Mesenchymal stem cell (in vitro differentiated cells and primary cell): ENCODE data around the gene DIP2C. TPM values are rescaled to one million over a fixed set of nuclear protein-coding genes. Genes with fewer than 3 reads are reported as not detected.

ENCODE experiments used
- DNase-seq: peaks from one replicate; pipeline ENCODE4 v3.0.0-alpha.2; 2013
- H2AFZ ChIP-seq: one replicate; pipeline ENCODE4 v1.6.1; 2013; ENCODE audit warnings: low read depth, mild to moderate bottlenecking, control low read depth, inconsistent platforms, low read length, moderate library complexity
- H2AK5ac ChIP-seq: 2 replicates; pipeline ENCODE4 v1.6.1; 2013; ENCODE audit warnings: low read length, moderate library complexity, mild to moderate bottlenecking, inconsistent platforms; ENCODE audit not compliant: severe bottlenecking
- H2BK120ac ChIP-seq: one replicate; pipeline ENCODE4 v1.6.1; 2013; ENCODE audit warnings: low read depth, mild to moderate bottlenecking, inconsistent platforms, low read length, moderate library complexity
- H2BK12ac ChIP-seq, 2 experiments: one replicate each; pipeline ENCODE4 v1.6.1; 2013; ENCODE audit warnings: inconsistent platforms in 2 of 2, low read length in 2 of 2, mild to moderate bottlenecking in 2 of 2, moderate library complexity in 2 of 2, control low read depth in 1 of 2
- H2BK15ac ChIP-seq: one replicate; pipeline ENCODE4 v1.6.1; 2013; ENCODE audit warnings: mild to moderate bottlenecking, low read depth, inconsistent platforms; ENCODE audit not compliant: poor library complexity, severe bottlenecking
- H2BK5ac ChIP-seq: 2 replicates; pipeline ENCODE4 v1.6.1; 2013; ENCODE audit warnings: low read depth, mild to moderate bottlenecking, low read length, control low read depth, inconsistent platforms; ENCODE audit not compliant: poor library complexity, severe bottlenecking
- H3K14ac ChIP-seq, 2 experiments: one replicate each; pipeline ENCODE4 v1.6.1; 2013; ENCODE audit warnings: inconsistent platforms in 2 of 2, low read length in 2 of 2, control low read depth in 1 of 2, mild to moderate bottlenecking in 1 of 2, moderate library complexity in 1 of 2
- H3K18ac ChIP-seq, 2 experiments: one replicate each; pipeline ENCODE4 v1.6.1; 2013; ENCODE audit warnings: inconsistent platforms in 2 of 2, low read length in 2 of 2, control low read depth in 1 of 2, low read depth in 1 of 2, mild to moderate bottlenecking in 1 of 2
- H3K23ac ChIP-seq, 2 experiments: one replicate each; pipeline ENCODE4 v1.6.1; 2013; ENCODE audit warnings: inconsistent platforms in 2 of 2, low read length in 2 of 2, mild to moderate bottlenecking in 2 of 2, moderate library complexity in 2 of 2, control low read depth in 1 of 2
- H3K27ac ChIP-seq: 2 replicates; pipeline ENCODE4 v1.5.1; 2013; ENCODE audit warnings: mild to moderate bottlenecking, moderate library complexity, low read length, control low read depth, inconsistent platforms; ENCODE audit not compliant: poor library complexity, severe bottlenecking
- H3K27me3 ChIP-seq, 2 experiments: 2 replicates each; pipeline versions ENCODE4 v1.6.1 to v1.7.0; 2013; ENCODE audit warnings: low read length in 2 of 2, mild to moderate bottlenecking in 2 of 2, moderate library complexity in 2 of 2, control low read depth in 1 of 2, inconsistent platforms in 1 of 2; ENCODE audit not compliant: control insufficient read depth in 1 of 2, insufficient read depth in 1 of 2
- H3K36me3 ChIP-seq, 2 experiments: 2 replicates each; pipeline versions ENCODE4 v1.6.1 to v1.7.0; 2013; ENCODE audit warnings: low read length in 2 of 2, control low read depth in 1 of 2, inconsistent platforms in 1 of 2, low read depth in 1 of 2, mild to moderate bottlenecking in 1 of 2; ENCODE audit not compliant: insufficient read depth in 2 of 2, control insufficient read depth in 1 of 2
- H3K4ac ChIP-seq, 2 experiments: one replicate each; pipeline ENCODE4 v1.6.1; 2013; ENCODE audit warnings: inconsistent platforms in 2 of 2, low read length in 2 of 2, mild to moderate bottlenecking in 2 of 2, moderate library complexity in 2 of 2, control low read depth in 1 of 2, low read depth in 1 of 2
- H3K4me1 ChIP-seq: 2 replicates; pipeline ENCODE4 v1.6.1; 2013; ENCODE audit warnings: low read depth, low read length, control low read depth; ENCODE audit not compliant: control insufficient read depth, insufficient read depth
- H3K4me2 ChIP-seq: 2 replicates; pipeline ENCODE4 v1.6.1; 2013; ENCODE audit warnings: low read length, mild to moderate bottlenecking, inconsistent platforms; ENCODE audit not compliant: poor library complexity, severe bottlenecking
- H3K4me3 ChIP-seq, 2 experiments: 2 replicates each; pipeline versions ENCODE4 v1.5.1 to v1.7.0; 2013; ENCODE audit warnings: low read length in 2 of 2, mild to moderate bottlenecking in 2 of 2, control low read depth in 1 of 2, low read depth in 1 of 2; ENCODE audit not compliant: insufficient read depth in 1 of 2
- H3K79me1 ChIP-seq: replicated peaks from 2 replicates; pipeline ENCODE4 v1.6.1; 2013; ENCODE audit warnings: mild to moderate bottlenecking, control low read depth, low read length, inconsistent platforms; ENCODE audit not compliant: poor library complexity, severe bottlenecking
- H3K9ac ChIP-seq: 2 replicates; pipeline ENCODE4 v1.7.0; 2013; ENCODE audit warnings: mild to moderate bottlenecking, low read length, moderate library complexity
- H3K9me3 ChIP-seq: 2 replicates; pipeline ENCODE4 v1.7.0; 2013; ENCODE audit warnings: mild to moderate bottlenecking, low read length; ENCODE audit not compliant: control insufficient read depth
- H4K8ac ChIP-seq: one replicate; pipeline ENCODE4 v1.6.1; 2013; ENCODE audit warnings: inconsistent platforms, mild to moderate bottlenecking, low read length, moderate library complexity
- H4K91ac ChIP-seq: one replicate; pipeline ENCODE4 v1.6.1; 2013; ENCODE audit warnings: mild to moderate bottlenecking, low read length, inconsistent platforms
- WGBS: methylation state at CpG from one replicate; pipeline ENCODE4 v1.1.7; 2013; ENCODE audit warnings: mixed read lengths; 5-methylcytosine and 5-hydroxymethylcytosine counted together
- small RNA-seq: library from polyadenylated mRNA; stranded (forward); fragments of <200 nt; extraction: miRNeasy Mini kit (QIAGEN cat#:217004); gene quantifications from one replicate; pipeline ENCODE3, GENCODE V24; 2013; ENCODE audit warnings: low read depth

DIP2C gene

DNA sequence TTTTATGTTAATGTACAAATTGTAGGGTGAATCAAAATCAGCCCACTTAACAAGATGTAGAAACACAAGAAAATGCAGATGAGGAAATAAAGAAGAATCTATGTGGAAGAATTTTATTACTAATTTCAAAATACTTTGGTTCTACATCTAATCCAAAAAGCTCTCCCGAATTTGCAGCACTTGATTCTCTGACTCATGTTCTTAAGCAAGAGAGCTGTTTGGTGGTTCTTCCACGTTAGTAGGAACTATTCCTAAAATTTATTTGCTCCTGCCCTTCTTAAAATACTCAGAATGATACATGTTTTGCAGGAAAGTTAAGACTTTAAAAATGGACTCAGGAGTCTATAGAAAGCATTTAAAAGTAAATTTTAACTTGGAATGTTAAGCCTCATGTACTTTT is 462.5 kb downstream of the DIP2C start:
- H3K23ac ChIP-seq = no peak overlapping the region
- no peak overlapping the region for H2BK5ac ChIP-seq
- no peak overlapping the region for H3K27ac ChIP-seq
- H3K14ac ChIP-seq = no peak overlapping the region
- DNase-seq = no peak
- no peak overlapping the region for H3K4me2 ChIP-seq
- no peak overlapping the region for H3K18ac ChIP-seq
- peaks cover 0 to 3% of the 10 kb centered on the region in 2 experiments for H3K36me3 ChIP-seq
- H3K79me1 ChIP-seq = peaks cover 10% of the 10 kb centered on the region
- no peak overlapping the region for H3K4ac ChIP-seq
- H2BK120ac ChIP-seq = no peak overlapping the region
- H2AK5ac ChIP-seq = no peak overlapping the region
- 62% methylated on average over 1 of the region's 2 CpGs for WGBS
- peak overlapping the region; percentile 42 for H3K9ac ChIP-seq
- no peak overlapping the region for H2BK15ac ChIP-seq
- H4K8ac ChIP-seq = no peak overlapping the region
- no peak overlapping the region for H2AFZ ChIP-seq
- no peak overlapping the region for H2BK12ac ChIP-seq
- no peaks in the 10 kb centered on the region for H3K27me3 ChIP-seq
- H3K4me3 ChIP-seq = no peak overlapping the region
- H4K91ac ChIP-seq = no peak overlapping the region
- H3K4me1 ChIP-seq = no peaks in the 10 kb centered on the region
- H3K9me3 ChIP-seq = no peaks in the 10 kb centered on the region

GRCh38 chr10:226018-226417 is 463.4 kb downstream of the DIP2C start:
- Histone ChIP-seq H3K18ac (no peak overlapping the region), H3K27ac (no peak overlapping the region), H3K4me3 (no peak overlapping the region), H3K36me3 (peaks cover 2 to 3% of the 10 kb centered on the region in 2 experiments), H2BK5ac (no peak overlapping the region), H4K91ac (no peak overlapping the region), H2AFZ (no peak overlapping the region), H2BK120ac (no peak overlapping the region), H3K9ac (no peak overlapping the region), H3K23ac (no peak overlapping the region), H3K79me1 (peaks cover 9% of the 10 kb centered on the region), H4K8ac (no peak overlapping the region), H3K14ac (no peak overlapping the region), H2BK12ac (no peak overlapping the region), H3K4me2 (no peak overlapping the region), H3K27me3 (no peaks in the 10 kb centered on the region), H3K4ac (no peak overlapping the region), H2BK15ac (no peak overlapping the region), H2AK5ac (no peak overlapping the region), H3K9me3 (no peaks in the 10 kb centered on the region), H3K4me1 (no peaks in the 10 kb centered on the region)
- DNase-seq = no peak
- WGBS = 82% methylated on average over 2 of the region's 2 CpGs

GRCh38 chr10:224571-224970 is 464.9 kb downstream of the DIP2C start:
- Histone ChIP-seq H3K9me3 (no peaks in the 10 kb centered on the region), H2BK15ac (no peak overlapping the region), H3K4me3 (no peak overlapping the region), H3K36me3 (peaks cover 2 to 3% of the 10 kb centered on the region in 2 experiments), H3K79me1 (peaks cover 10% of the 10 kb centered on the region), H3K27ac (no peak overlapping the region), H4K8ac (no peak overlapping the region), H3K4ac (no peak overlapping the region), H3K27me3 (no peaks in the 10 kb centered on the region), H3K14ac (no peak overlapping the region), H2BK12ac (no peak overlapping the region), H4K91ac (no peak overlapping the region), H3K18ac (no peak overlapping the region), H2AK5ac (no peak overlapping the region), H3K23ac (no peak overlapping the region), H2BK5ac (peak overlapping the region; percentile 25), H3K4me2 (no peak overlapping the region), H2AFZ (no peak overlapping the region), H3K9ac (no peak overlapping the region), H2BK120ac (no peak overlapping the region), H3K4me1 (no peaks in the 10 kb centered on the region)
- DNase-seq = no peak
- 91% methylated on average over 2 of the region's 3 CpGs for WGBS

Small RNAs within 50 kb of the gene (small RNA-seq; reads per million reads assigned to genes)
- gene MIR5699 = 28.8 reads per million, percentile 89 among the genes with 10 or more reads in this experiment
- not detected for gene RN7SL754P
- not detected for gene RNA5SP298
